Measurements from ENCODE around the gene TRAF3IP1.

- TF ChIP-seq CTCF (IDR thresholded peaks at IDR 0.05) (no peak), POLR2A (IDR thresholded peaks at IDR 0.05) (no peak)
Measured at GRCh38 chr2:238439917-238440316, 119.6 kb downstream of the TRAF3IP1 start.
